Retina (tissue), 1 donor: ENCODE data around the gene CETN1.

Experiments used
- DNase-seq: peaks from one replicate; pipeline ENCODE4 v3.0.0-alpha.2; 2016

The CETN1 gene

DNA sequence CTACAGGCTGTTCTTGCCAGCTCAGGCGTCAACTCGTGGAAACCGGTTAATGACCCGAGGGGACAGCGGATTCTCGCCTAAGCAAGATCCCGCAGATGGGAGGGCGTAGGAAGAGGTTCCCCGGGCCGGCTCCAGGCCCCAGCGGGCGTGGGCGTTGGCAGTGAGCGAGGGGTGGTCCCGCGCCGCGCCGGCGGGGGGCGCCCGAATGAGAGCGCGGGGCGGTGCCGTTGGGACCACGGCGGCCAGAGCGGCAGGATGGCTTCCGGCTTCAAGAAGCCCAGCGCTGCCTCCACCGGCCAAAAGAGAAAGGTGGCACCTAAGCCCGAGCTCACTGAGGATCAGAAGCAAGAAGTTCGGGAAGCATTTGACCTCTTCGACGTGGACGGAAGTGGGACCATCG lies at the start of gene CETN1:
Gene CETN1 (plus strand): TSS at position 227 of the 400 bp plus-strand sequence. CDS start 29 bp downstream, at position 256.
- DNase-seq, result no peak

GRCh38 chr18:532018-532417 lies 48.2 kb upstream of the CETN1 start:
- no peak for DNase-seq

- no peak for DNase-seq
Measured at GRCh38 chr18:532632-533031, 47.5 kb upstream of the CETN1 start.

GRCh38 chr18:533995-534601 lies 46.1 kb upstream of the CETN1 start:
- DNase-seq, result no peak

DNA sequence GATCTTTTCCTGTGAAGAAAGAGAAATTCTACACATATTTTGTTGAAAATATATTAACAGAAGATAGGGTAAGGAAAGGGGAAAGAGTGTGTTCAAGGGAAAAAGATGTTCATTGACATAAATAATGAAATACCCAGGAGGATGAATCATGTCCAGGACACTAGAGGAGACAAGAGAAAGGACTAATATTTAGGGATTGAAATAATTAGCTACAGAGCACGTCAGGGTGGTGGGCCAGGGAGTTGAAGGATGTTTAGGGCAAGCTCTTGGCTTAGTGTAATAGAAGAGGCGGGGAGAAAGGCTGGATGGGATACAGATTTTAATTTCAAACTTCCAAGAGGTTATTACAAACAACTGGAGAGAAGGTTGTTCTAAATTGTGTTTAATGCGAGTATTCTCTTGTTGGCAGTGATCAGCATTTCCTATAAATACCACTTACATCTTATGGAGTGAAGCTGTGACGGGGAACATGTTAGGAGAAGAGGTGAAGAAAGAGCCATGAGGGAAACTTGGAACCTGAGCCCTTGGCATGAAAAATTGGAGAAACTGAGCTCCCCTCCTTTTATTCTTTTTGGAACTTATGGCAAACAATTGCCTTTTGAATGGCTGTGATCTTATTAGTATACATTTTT lies 36.6 kb upstream of the CETN1 start:
- DNase-seq, result no peak

GRCh38 chr18:549967-550366 lies 30.2 kb upstream of the CETN1 start:
- DNase-seq, result no peak

- no peak for DNase-seq
Measured at GRCh38 chr18:551404-552061, 28.6 kb upstream of the CETN1 start.

GRCh38 chr18:555705-556457 lies 24.3 kb upstream of the CETN1 start:
- no peak for DNase-seq

DNA sequence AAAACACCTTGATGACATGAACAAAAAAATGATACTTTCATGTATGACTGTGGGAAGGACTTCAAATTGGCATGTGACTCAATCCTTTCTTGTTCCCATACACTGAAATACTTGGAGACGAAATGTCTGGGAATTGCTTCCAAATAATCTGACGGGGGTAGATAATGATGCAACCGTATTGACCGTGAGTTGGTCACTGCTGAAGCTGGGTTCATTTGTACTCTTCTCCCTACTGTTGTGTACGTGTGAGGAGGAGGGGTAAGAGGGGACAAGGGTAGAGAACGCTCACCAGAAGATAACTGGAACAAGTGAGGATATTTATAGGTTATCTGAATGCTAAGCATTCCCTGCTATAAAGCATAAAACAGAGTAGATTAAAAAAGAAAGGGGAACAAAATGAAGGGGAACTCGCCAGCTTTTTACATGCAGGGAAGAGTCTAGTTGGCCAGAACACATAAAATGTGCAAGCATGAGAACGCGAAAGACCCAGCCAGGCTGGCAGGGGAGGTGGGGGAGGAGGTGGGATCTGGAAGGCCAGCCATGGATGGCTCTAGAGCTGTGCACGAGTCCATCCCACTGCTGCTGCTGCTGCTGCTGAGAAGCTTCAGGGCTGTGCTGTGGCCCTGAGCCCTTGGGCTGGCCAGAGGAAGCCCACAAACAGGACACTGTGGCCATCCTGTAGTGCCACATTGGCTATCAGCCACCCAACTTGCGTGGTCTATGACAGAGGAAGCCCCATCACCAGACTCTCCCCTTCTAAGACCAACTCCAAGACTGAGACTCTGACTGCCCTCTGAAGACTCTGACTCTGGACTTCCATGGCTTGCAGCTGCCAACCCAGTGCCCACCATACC lies 15.2 kb upstream of the CETN1 start:
- no peak for DNase-seq

GRCh38 chr18:565562-566061 lies 14.6 kb upstream of the CETN1 start:
- no peak for DNase-seq

DNA sequence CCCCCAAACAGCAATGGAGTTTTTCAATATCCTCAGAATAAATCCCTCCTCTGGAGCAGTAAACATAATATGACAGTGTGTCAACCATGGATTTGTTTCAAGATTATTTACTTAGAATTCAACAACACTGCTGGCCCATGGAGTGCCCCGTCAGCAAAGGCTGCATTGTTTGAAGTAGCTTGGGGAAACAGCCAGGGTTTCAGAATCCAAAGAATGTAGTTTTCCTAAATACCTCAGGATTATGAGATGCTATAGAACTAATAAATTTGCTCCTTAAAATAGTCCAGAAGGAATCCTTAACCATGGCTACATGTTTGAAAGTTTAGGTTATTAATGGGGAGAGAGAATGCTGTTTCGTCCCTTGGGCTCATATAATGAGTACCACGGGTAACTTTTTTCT lies 13.1 kb upstream of the CETN1 start:
- DNase-seq, result no peak

GRCh38 chr18:568731-569130 lies 11.4 kb upstream of the CETN1 start:
- no peak for DNase-seq

- DNase-seq, result no peak
Measured at GRCh38 chr18:570256-570655, 9.9 kb upstream of the CETN1 start.

- no peak for DNase-seq
Measured at GRCh38 chr18:570697-571096, 9.5 kb upstream of the CETN1 start.

DNA sequence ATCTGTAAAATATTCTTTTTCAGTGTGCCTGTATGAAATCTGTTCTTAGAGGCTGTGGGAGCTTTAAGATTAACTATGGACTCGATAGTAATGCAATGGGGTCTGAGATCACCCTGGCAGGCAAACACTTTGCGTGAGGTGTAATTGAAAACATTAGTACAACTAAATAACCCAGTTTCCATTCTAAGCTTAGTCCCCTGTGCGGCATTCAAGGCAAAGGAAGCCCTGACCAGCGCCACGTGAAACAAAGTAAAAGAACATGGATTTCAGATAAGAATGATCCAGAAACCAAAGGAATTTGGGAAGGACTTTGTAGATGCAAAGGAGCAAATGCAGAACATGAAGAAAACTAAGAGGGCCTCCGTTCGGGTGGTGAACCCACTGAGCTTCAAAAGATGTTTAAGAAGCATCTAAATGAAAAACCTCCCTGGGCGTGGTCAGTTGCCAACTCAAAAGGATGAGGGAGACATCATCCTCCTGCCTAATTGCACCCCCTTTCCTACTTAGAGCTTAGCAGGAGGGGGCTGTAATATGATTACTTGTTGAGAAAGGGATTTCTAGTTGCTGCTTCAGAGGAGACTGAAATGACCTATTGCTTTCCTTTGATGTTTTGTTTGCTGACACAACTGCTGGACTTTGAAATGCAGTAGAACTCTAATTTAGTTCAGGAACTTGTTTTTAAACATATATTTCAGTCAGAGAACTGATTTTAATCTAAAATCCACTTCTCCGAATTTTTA lies 7.9 kb upstream of the CETN1 start:
- no peak for DNase-seq

- DNase-seq, result no peak
Measured at GRCh38 chr18:572831-573289, 7.3 kb upstream of the CETN1 start.

GRCh38 chr18:573385-573784 lies 6.8 kb upstream of the CETN1 start:
- DNase-seq, result no peak

- DNase-seq, result no peak
Measured at GRCh38 chr18:574149-574860, 5.9 kb upstream of the CETN1 start.

DNA sequence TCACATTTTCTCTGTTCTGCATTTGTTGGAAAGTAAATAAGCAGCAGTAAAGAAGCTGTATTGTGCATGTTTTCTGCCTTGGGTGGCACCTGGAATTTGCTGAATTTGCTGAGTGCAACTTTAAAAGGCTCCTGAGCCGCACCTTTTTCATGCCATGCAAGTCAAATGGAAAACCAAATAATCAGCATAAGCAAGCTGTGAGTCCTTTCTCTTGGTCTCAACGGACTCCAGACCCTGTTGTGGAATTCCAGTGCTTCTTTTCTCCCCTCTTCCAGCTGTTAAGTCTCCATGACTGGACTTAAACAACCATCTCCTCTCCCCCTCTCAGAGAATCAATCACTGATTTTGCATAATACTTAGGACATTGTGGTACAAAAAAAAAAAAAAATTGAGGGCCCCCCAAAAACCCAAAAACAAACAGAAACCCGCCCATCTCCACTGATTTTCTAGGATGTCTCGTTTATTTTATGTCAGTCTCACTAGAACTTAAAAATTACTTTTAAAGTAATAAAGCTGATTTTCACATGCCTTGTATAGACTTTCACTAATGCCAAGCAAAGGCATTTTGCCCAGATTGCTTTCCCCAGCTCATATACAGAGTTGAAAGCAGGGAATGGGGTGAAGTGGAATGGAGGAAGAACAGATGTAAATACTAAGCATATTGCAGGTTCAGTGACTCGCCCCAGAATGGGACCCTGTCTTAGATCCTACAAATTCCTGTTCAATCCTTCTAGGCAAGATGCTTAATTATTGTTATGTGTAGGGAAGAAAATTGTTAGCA lies 5.1 kb upstream of the CETN1 start:
- no peak for DNase-seq

GRCh38 chr18:576924-577323 lies 3.3 kb upstream of the CETN1 start:
- no peak for DNase-seq
